Endothelial cell (in vitro differentiated cells): Measurements from ENCODE around the gene ARX. TPM values are rescaled to one million over a fixed set of nuclear protein-coding genes. Genes with fewer than 3 reads are reported as not detected.

ENCODE experiments used
- DNase-seq: peaks from one replicate; pipeline ENCODE4 v3.0.0; 2021; ENCODE audit warnings: low spot score
- H3K27ac Mint-ChIP-seq: one replicate; pipeline ENCODE4 v1.8.0; 2021; ENCODE audit warnings: mixed read lengths, inconsistent platforms; ENCODE audit not compliant: unreplicated experiment
- H3K27me3 Mint-ChIP-seq: one replicate; pipeline ENCODE4 v1.8.0; 2021; ENCODE audit warnings: mild to moderate bottlenecking, moderate library complexity, mixed read lengths, inconsistent platforms; ENCODE audit not compliant: unreplicated experiment
- H3K36me3 Mint-ChIP-seq: one replicate; pipeline ENCODE4 v1.8.0; 2021; ENCODE audit warnings: mild to moderate bottlenecking, low read depth, mixed read lengths, inconsistent platforms; ENCODE audit not compliant: unreplicated experiment
- H3K4me1 Mint-ChIP-seq: one replicate; pipeline ENCODE4 v1.8.0; 2021; ENCODE audit warnings: mild to moderate bottlenecking, mixed read lengths, inconsistent platforms; ENCODE audit not compliant: unreplicated experiment
- H3K4me3 Mint-ChIP-seq: one replicate; pipeline ENCODE4 v1.8.0; 2021; ENCODE audit warnings: mild to moderate bottlenecking, mixed read lengths, inconsistent platforms; ENCODE audit not compliant: unreplicated experiment
- H3K9me3 Mint-ChIP-seq: one replicate; pipeline ENCODE4 v1.8.0; 2021; ENCODE audit warnings: mixed read lengths, inconsistent platforms; ENCODE audit not compliant: unreplicated experiment
- total RNA-seq: library from RNA; stranded (reverse); fragmentation: NEBNext Ultra II Directional; extraction: Animal tissue kit (Norgen Biotek cat#: 25700); gene quantifications from one replicate; pipeline ENCODE4 v1.2.1, GENCODE V29; 2021; ENCODE audit not compliant: unreplicated experiment
- TF ChIP-seq, protein P1 (sequence below): fragments of 200-600 bp; sonication (generic); IDR thresholded peaks from one replicate; pipeline ENCODE4 v1.5.0; 2021; ENCODE audit warnings: antibody characterized with exemption; ENCODE audit not compliant: unreplicated experiment

ARX gene
- total RNA-seq, 1 donor from 2014 or later, result not detected

DNA sequence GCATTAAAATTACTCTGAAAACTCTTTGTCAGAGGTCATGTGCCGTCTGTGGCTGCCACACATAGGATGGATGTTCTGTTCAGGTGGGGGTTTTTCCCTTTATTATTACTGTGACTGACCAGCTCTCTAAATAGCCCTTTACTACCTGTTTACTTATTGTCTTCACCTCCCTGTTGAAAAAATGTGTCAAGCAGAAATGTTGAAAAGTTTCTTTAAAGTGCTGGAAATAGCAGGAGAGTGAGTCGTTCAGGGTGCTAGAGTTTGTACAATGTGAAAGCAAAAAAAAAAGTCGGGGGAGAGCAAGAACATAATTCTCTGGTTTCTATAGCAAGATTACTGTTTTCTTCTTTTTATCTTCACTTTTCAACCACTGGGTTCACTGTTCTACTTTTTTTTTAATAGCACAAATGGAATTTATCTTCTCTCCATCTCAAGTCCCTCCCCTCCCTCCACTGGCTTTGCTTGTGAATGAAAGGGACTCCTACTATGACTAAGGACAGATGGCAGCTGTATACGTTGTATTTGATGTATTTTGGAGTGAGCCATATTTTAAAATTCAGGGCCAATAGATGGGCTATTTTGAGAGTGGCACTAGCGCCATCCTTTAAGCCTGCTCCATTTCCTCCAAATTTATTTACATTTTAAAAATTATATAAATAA, 33.3 kb downstream of the ARX start:
- H3K4me1 Mint-ChIP-seq, result no peaks in the 10 kb centered on the region
- no peak overlapping the region for H3K4me3 Mint-ChIP-seq
- no peak for DNase-seq
- H3K9me3 Mint-ChIP-seq, result no peaks in the 10 kb centered on the region
- H3K27me3 Mint-ChIP-seq, result no peaks in the 10 kb centered on the region
- TF ChIP-seq, protein P1, sequence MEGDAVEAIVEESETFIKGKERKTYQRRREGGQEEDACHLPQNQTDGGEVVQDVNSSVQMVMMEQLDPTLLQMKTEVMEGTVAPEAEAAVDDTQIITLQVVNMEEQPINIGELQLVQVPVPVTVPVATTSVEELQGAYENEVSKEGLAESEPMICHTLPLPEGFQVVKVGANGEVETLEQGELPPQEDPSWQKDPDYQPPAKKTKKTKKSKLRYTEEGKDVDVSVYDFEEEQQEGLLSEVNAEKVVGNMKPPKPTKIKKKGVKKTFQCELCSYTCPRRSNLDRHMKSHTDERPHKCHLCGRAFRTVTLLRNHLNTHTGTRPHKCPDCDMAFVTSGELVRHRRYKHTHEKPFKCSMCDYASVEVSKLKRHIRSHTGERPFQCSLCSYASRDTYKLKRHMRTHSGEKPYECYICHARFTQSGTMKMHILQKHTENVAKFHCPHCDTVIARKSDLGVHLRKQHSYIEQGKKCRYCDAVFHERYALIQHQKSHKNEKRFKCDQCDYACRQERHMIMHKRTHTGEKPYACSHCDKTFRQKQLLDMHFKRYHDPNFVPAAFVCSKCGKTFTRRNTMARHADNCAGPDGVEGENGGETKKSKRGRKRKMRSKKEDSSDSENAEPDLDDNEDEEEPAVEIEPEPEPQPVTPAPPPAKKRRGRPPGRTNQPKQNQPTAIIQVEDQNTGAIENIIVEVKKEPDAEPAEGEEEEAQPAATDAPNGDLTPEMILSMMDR, result no peak
- H3K27ac Mint-ChIP-seq, result no peak overlapping the region
- H3K36me3 Mint-ChIP-seq, result no peaks in the 10 kb centered on the region

DNA sequence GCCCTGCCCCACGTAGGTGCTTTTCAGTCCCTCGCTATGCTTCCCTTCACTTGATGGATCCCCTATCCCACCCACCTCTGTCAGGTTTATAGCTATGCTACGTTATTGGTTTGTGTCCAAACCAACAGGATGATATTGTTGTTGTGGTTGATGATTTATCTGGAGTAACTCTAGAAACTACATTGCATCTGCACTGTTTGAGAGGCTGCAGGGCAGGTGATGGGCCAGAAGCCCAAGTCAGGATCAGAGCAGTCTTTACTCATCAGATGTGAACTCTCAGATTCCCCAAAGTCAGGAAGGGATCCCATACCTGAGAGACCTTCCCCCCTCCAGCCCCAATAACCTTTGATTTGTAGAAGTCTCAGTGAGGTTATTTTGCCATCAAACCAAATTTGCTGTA, 34.7 kb downstream of the ARX start:
- TF ChIP-seq, protein P1, result no peak
- H3K27ac Mint-ChIP-seq, result no peak overlapping the region
- no peak for DNase-seq
- no peaks in the 10 kb centered on the region for H3K4me1 Mint-ChIP-seq
- no peaks in the 10 kb centered on the region for H3K27me3 Mint-ChIP-seq
- H3K4me3 Mint-ChIP-seq, result no peak overlapping the region
- H3K9me3 Mint-ChIP-seq, result no peaks in the 10 kb centered on the region
- no peaks in the 10 kb centered on the region for H3K36me3 Mint-ChIP-seq

DNA sequence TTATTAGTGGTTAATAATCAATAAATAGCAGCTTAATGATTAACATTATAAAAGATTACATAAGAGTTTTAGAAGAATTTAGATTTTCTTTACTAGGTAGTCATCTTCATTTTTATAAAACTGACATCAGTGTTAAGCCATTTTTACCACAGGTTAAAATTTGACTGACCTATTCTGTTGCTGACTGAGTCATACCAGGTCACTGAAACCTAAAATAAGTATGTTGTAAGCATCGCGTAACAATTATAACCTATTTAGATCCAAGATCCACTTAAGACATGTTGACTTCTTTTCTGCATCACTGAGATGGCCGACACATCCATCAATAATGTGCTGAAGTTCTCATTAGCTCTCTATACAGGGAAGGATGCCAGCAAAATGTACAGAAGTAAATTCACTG, 36.7 kb downstream of the ARX start:
- TF ChIP-seq, protein P1, result no peak
- Mint-ChIP-seq H3K4me1 (no peaks in the 10 kb centered on the region), H3K36me3 (no peaks in the 10 kb centered on the region), H3K27ac (no peak overlapping the region), H3K4me3 (no peak overlapping the region), H3K9me3 (no peaks in the 10 kb centered on the region), H3K27me3 (no peaks in the 10 kb centered on the region)
- no peak for DNase-seq

DNA sequence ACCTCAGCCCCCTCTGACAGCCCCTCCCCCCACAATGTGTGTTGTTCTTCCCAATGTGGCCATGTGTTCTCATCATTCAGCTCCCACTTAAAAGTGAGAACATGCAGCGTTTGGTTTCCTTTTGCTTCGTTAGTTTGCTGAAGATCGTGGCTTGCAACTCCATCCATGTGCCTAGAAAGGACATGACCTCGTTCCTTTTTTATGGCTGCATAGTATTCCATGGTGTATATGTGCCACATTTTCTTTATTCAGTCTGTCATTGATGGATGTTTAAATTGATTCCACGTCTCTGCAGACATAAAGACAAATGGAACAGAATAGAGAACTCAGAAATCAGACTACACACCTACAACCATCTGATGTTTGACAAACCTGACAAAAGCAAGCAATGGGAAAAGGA, 46.0 kb downstream of the ARX start:
- Mint-ChIP-seq H3K27ac (no peak overlapping the region), H3K27me3 (no peaks in the 10 kb centered on the region), H3K9me3 (no peaks in the 10 kb centered on the region), H3K4me3 (no peak overlapping the region), H3K4me1 (no peaks in the 10 kb centered on the region), H3K36me3 (no peaks in the 10 kb centered on the region)
- TF ChIP-seq, protein P1, result no peak
- DNase-seq, result no peak

DNA sequence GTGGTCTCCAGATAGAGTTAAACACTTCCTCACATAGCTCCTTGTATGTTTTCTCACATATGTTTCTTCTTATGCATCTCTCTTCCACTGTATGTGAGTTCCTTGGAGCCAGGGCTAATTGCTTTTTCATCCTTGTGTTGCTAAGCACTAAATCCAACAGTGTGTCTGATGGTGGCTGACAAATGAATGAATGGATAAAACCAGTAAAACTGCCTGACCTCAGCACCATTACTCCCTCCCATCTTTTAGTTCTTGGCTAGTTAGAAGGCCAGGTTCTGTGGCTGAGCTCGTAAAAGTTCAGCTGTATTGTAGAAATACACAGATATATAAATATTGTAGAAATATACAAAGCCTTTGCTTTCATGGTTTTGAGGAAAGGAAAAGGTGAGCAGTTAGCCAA, 50.4 kb downstream of the ARX start:
- peaks cover 2% of the 10 kb centered on the region for H3K27me3 Mint-ChIP-seq
- no peaks in the 10 kb centered on the region for H3K36me3 Mint-ChIP-seq
- H3K4me3 Mint-ChIP-seq, result no peak overlapping the region
- H3K9me3 Mint-ChIP-seq, result no peaks in the 10 kb centered on the region
- H3K4me1 Mint-ChIP-seq, result peaks cover 4% of the 10 kb centered on the region
- DNase-seq, result no peak
- TF ChIP-seq, protein P1, result no peak
- H3K27ac Mint-ChIP-seq, result no peak overlapping the region
